ENCODE measurements around the gene MBD3.

- TF ChIP-seq CTCF (IDR thresholded peaks at IDR 0.05) (no peak), POLR2A (IDR thresholded peaks at IDR 0.05) (no peak)
Observed at GRCh38 chr19:1563251-1563650, 29.4 kb downstream of the MBD3 start.
